Measurements from ENCODE around the gene PIP5K1A.

Gene PIP5K1A

DNA sequence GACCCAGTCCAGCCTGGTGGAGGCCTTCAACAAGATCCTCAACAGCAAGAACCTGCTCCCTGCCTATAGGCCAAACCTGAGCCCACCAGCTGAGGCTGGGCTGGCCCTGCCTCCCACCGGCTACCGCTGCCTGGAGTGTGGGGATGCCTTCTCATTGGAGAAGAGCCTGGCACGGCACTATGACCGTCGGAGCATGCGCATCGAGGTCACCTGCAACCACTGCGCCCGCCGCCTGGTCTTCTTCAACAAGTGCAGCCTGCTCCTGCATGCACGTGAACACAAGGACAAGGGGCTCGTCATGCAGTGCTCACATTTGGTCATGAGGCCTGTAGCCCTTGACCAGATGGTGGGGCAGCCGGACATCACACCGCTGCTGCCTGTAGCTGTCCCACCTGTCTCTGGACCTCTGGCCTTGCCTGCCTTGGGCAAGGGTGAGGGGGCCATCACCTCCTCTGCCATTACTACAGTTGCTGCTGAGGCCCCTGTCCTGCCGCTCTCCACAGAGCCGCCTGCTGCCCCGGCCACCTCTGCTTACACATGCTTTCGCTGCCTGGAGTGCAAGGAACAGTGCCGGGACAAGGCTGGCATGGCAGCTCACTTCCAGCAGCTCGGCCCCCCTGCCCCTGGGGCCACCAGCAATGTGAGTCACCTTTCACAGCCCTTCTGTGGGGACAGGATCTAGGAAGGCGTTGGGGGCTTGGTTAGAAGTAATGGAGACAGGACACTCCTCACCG lies 89.6 kb downstream of the PIP5K1A start:
- DNase-seq = no peak

DNA sequence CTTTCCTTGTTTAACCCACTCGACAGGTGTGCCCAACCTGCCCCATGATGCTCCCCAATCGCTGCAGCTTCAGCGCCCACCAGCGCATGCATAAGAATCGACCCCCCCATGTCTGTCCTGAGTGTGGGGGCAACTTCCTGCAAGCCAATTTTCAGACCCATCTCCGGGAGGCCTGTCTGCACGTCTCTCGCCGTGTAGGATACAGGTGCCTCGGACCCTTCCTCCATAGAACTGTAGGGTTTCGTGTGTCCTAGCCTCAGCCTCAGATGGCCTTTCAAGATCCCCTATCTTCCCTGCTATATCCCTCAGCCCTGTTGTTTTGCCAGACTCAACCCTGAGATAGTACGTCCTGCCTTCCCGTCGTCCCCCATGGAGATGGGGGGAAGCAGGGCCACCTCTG lies 90.2 kb downstream of the PIP5K1A start:
- DNase-seq = no peak

DNA sequence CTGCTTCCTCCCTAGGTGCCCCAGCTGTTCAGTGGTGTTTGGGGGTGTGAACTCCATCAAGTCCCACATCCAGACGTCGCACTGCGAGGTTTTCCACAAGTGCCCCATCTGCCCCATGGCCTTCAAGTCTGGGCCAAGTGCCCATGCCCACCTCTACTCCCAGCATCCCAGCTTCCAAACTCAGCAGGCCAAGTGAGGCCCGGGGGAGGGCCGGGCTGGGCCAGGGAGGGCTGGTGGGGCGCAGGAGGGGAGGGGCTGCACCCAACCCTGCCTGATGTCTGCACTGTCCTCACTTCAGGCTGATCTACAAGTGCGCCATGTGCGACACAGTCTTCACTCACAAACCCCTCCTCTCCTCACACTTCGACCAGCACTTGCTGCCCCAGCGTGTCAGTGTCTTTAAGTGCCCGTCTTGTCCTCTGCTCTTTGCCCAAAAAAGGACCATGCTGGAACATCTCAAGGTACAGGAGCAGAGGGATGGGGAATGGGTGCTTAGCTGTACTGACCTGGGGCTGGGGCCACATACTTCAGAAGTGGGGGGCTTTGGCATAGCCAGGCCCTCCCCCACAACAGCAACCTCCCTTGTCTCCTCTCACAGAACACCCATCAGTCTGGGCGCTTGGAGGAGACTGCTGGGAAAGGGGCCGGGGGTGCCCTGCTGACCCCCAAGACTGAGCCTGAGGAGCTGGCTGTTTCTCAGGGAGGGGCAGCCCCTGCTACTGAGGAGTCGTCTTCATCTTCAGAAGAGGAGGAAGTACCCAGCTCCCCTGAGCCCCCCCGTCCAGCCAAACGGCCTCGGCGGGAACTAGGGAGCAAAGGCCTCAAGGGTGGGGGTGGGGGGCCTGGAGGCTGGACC lies 91.0 kb downstream of the PIP5K1A start:
- no peak for DNase-seq

DNA sequence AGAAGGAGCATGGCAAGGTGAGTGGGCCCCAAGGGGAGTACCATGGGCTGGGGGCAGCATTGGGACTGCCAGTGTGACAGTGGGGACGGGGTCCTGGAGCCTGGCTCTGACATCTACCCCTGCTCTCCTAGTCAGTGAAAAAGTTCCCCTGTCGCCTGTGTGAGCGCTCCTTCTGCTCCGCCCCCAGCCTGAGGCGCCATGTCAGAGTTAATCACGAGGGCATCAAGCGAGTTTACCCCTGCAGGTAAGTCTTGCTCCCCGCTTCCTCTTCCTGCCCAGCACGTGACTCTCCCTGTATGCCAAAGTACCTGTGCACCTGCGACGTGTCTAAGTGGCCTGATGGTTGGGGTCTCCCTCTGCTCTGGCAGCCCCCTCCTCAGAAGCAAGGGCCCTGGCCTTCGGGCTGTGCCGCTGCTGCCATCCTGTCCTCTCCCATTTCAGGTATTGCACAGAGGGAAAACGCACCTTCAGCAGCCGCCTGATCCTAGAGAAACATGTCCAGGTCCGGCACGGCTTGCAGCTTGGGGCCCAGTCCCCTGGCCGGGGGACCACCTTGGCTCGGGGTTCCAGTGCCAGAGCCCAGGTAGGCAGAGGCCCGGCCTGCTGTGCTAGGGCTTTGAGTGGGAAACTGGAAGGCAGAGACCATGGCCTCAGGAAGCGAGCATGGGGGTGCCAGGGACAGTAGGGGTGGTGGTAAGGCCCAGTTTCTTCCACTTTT lies 91.8 kb downstream of the PIP5K1A start:
- DNase-seq = peak in 1 of 56 donors; percentile 19

DNA sequence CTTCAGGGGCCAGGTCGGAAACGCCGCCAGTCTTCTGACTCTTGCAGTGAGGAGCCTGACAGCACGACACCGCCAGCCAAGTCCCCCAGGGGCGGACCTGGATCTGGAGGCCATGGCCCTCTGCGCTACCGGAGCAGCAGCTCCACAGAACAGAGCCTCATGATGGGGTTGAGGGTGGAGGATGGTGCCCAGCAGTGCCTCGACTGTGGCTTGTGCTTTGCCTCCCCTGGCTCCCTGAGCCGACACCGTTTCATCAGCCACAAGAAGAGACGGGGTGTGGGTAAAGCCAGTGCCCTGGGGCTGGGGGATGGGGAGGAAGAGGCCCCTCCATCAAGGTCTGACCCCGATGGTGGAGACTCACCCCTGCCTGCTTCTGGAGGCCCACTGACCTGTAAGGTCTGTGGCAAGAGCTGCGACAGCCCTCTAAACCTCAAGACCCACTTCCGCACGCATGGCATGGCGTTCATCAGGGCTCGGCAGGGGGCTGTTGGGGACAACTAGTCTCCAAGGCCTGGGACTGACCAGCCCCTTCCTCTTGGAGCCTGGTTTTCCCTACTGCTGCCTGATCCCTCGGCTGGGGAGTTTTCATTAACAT lies 92.5 kb downstream of the PIP5K1A start:
- no peak for DNase-seq

DNA sequence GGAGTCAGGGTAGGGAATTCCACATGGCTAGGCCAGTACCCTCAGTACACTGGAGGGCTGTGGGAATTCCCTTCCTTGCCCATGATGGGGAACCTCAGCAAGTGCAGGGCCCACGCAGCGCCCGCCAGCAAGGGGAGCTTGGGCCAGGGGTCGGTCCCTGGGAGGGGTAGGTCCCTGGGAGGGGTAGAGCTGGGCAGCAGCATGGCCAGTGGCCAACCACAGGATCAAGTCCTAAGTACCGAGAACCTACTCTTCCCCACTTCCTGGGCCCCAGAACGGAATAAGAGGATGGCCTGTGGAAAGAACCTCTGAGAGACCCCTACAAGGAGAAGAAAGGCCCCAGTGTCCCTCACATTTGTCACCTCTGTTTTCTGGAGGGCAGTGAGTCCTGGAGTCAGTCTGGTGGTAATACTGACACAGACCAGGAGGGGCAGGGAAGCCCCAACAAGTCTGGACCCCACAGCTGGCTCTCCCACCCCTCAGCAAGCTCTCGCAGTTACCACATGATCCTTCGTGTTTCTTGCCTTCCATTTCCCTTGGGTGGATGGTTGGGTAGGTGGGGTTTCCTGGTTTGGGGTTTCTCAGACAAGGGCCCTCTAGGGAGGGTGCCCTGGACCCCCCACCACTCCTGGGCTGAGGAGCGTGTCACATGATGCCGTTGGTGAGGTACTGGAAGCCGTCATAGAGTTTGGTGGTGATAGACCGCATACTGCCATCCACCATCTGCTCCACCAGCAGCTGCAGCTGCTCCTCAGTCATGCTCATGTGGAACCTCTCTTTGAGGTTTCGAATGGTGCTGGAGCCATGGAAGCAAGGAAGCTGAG lies 94.1 kb downstream of the PIP5K1A start:
- DNase-seq = no peak

DNA sequence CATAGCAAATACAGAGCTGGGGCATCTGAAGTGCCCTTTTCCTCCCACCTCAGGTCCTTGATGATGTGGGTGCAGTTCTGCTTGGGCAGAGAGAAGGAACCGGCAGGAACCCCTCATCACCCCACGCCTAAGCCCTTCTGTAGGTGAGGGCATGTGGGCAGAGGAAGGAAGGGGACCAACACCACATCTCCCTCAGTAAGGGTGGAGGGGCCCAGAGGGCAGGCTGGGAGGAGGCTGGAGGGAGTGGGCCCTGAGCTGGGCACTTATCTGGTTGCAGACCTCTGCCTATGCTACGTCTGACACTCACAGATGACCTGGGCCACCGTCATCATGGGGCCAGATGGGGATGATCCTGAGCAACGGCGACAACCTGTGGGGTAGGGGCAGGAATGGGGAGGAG lies 94.7 kb downstream of the PIP5K1A start:
- no peak for DNase-seq

DNA sequence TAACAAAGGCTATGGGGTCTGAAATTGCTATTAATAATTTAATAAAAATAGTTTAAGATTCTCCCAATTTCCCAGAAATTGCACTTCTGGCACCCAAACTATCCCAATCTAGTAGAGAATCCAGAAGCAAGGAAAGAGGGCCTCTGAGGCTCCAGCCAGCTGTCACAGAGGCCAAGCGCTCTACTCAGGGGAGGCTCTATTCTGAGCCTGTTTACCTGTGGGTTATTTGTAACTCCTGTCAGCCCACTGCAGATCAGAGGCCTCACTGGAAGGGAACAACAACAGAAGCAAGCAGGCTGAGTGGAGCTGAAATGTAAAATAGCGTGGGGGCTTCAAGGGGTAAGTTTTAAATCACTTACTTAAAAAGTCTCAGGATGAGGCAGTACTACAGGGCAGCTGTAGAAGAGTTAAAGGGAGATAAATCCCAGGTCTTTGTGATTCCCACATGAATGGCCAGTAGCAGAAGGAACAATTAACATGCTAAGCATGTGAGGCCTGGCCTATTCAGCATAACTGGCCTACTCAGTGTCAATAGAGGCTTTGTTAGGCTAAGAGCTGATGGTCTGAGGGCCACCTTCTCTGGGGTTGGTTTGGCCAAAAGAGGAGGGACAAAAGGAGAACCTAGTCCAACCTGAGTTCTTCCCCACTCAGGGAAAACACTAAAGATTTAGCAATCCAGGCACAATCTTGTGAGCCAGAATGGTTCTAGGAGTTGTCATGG lies 96.5 kb downstream of the PIP5K1A start:
- peak in 42 of 56 donors; percentile 4 to 81 (median 42) for DNase-seq
